Glutamatergic neuron (in vitro differentiated cells): ENCODE data around the gene IGFBP5. TPM values are rescaled to one million over a fixed set of nuclear protein-coding genes. Genes with fewer than 3 reads are reported as not detected.

Experiments used
- DNase-seq: peaks from one replicate; pipeline ENCODE4 v3.0.0; 2022
- H3K27ac Mint-ChIP-seq: one replicate; pipeline ENCODE4 v1.8.0; 2020; ENCODE audit warnings: mild to moderate bottlenecking, mixed read lengths, inconsistent platforms; ENCODE audit not compliant: unreplicated experiment
- H3K27me3 Mint-ChIP-seq: one replicate; pipeline ENCODE4 v1.8.0; 2020; ENCODE audit warnings: mild to moderate bottlenecking, moderate library complexity, mixed read lengths, inconsistent platforms; ENCODE audit not compliant: unreplicated experiment
- H3K36me3 Mint-ChIP-seq: one replicate; pipeline ENCODE4 v1.8.0; 2020; ENCODE audit warnings: mild to moderate bottlenecking, mixed read lengths, inconsistent platforms; ENCODE audit not compliant: unreplicated experiment
- H3K4me1 Mint-ChIP-seq: one replicate; pipeline ENCODE4 v1.8.0; 2020; ENCODE audit warnings: mild to moderate bottlenecking, low read depth, mixed read lengths, inconsistent platforms; ENCODE audit not compliant: unreplicated experiment
- H3K4me3 Mint-ChIP-seq: one replicate; pipeline ENCODE4 v1.8.0; 2020; ENCODE audit warnings: mild to moderate bottlenecking, mixed read lengths, inconsistent platforms; ENCODE audit not compliant: unreplicated experiment
- H3K9me3 Mint-ChIP-seq: one replicate; pipeline ENCODE4 v1.8.0; 2020; ENCODE audit warnings: mild to moderate bottlenecking, moderate library complexity, mixed read lengths, inconsistent platforms; ENCODE audit not compliant: unreplicated experiment
- CTCF ChIP-seq: fragments of 200-600 bp; sonication (generic); IDR thresholded peaks from one replicate; pipeline ENCODE4 v1.5.0; 2021; ENCODE audit not compliant: partially characterized antibody, unreplicated experiment
- total RNA-seq: library from RNA; stranded (reverse); fragmentation: NEBNext Ultra II Directional; extraction: Animal tissue kit (Norgen Biotek cat#: 25700); gene quantifications from one replicate; pipeline ENCODE4 v1.2.1, GENCODE V29; 2021; ENCODE audit not compliant: unreplicated experiment

The IGFBP5 gene
- total RNA-seq, 1 donor from 2014 or later = 0.51 TPM

GRCh38 chr2:216671081-216671411 is 24.3 kb downstream of the IGFBP5 start:
- TF ChIP-seq CTCF = no peak
- peaks cover 4% of the 10 kb centered on the region for H3K9me3 Mint-ChIP-seq
- H3K4me1 Mint-ChIP-seq = no peaks in the 10 kb centered on the region
- no peak overlapping the region for H3K27ac Mint-ChIP-seq
- peaks cover 11% of the 10 kb centered on the region for H3K36me3 Mint-ChIP-seq
- peaks cover 10% of the 10 kb centered on the region for H3K27me3 Mint-ChIP-seq
- DNase-seq = no peak
- H3K4me3 Mint-ChIP-seq = no peak overlapping the region

- TF ChIP-seq CTCF = no peak
- no peak overlapping the region for H3K27ac Mint-ChIP-seq
- H3K36me3 Mint-ChIP-seq = peaks cover 11% of the 10 kb centered on the region
Observed at GRCh38 chr2:216670266-216671080, 24.9 kb downstream of the IGFBP5 start.

GRCh38 chr2:216666461-216667233 is 28.7 kb downstream of the IGFBP5 start:
- H3K4me3 Mint-ChIP-seq = no peak overlapping the region
- H3K9me3 Mint-ChIP-seq = peaks cover 2% of the 10 kb centered on the region
- no peak overlapping the region for H3K27ac Mint-ChIP-seq
- peaks cover 12% of the 10 kb centered on the region for H3K27me3 Mint-ChIP-seq
- H3K36me3 Mint-ChIP-seq = peaks cover 11% of the 10 kb centered on the region
- H3K4me1 Mint-ChIP-seq = peaks cover 12% of the 10 kb centered on the region
- peak; percentile 95 for TF ChIP-seq CTCF
- peak; percentile 83 for DNase-seq

More at GRCh38 chr2:216670266-216671080, 24.9 kb downstream of the IGFBP5 start:
- Mint-ChIP-seq H3K4me3 (no peak overlapping the region), H3K27me3 (peaks cover 10% of the 10 kb centered on the region), H3K4me1 (peaks cover 5% of the 10 kb centered on the region), H3K9me3 (peaks cover 4% of the 10 kb centered on the region)
- no peak for DNase-seq

- no peak for TF ChIP-seq CTCF
- peak; percentile 76 for DNase-seq
- peaks cover 12% of the 10 kb centered on the region for H3K27me3 Mint-ChIP-seq
- H3K4me1 Mint-ChIP-seq = peaks cover 12% of the 10 kb centered on the region
- H3K36me3 Mint-ChIP-seq = peaks cover 11% of the 10 kb centered on the region
- H3K9me3 Mint-ChIP-seq = peaks cover 2% of the 10 kb centered on the region
- no peak overlapping the region for H3K27ac Mint-ChIP-seq
- H3K4me3 Mint-ChIP-seq = no peak overlapping the region
Observed at GRCh38 chr2:216665717-216666116, 29.6 kb downstream of the IGFBP5 start.

GRCh38 chr2:216665242-216665641 is 30.1 kb downstream of the IGFBP5 start:
- Mint-ChIP-seq H3K27ac (no peak overlapping the region), H3K9me3 (peaks cover 3% of the 10 kb centered on the region), H3K4me3 (no peak overlapping the region), H3K27me3 (peaks cover 12% of the 10 kb centered on the region), H3K4me1 (peaks cover 12% of the 10 kb centered on the region), H3K36me3 (peaks cover 11% of the 10 kb centered on the region)
- DNase-seq = no peak
- TF ChIP-seq CTCF = no peak
